Endothelial cell (in vitro differentiated cells): ENCODE data around the gene MESD. TPM values are rescaled to one million over a fixed set of nuclear protein-coding genes. Genes with fewer than 3 reads are reported as not detected.

Experiments used
- DNase-seq: peaks from one replicate; pipeline ENCODE4 v3.0.0; 2021; ENCODE audit warnings: low spot score
- H3K27ac Mint-ChIP-seq: one replicate; pipeline ENCODE4 v1.8.0; 2021; ENCODE audit warnings: mixed read lengths, inconsistent platforms; ENCODE audit not compliant: unreplicated experiment
- H3K27me3 Mint-ChIP-seq: one replicate; pipeline ENCODE4 v1.8.0; 2021; ENCODE audit warnings: mild to moderate bottlenecking, moderate library complexity, mixed read lengths, inconsistent platforms; ENCODE audit not compliant: unreplicated experiment
- H3K36me3 Mint-ChIP-seq: one replicate; pipeline ENCODE4 v1.8.0; 2021; ENCODE audit warnings: mild to moderate bottlenecking, low read depth, mixed read lengths, inconsistent platforms; ENCODE audit not compliant: unreplicated experiment
- H3K4me1 Mint-ChIP-seq: one replicate; pipeline ENCODE4 v1.8.0; 2021; ENCODE audit warnings: mild to moderate bottlenecking, mixed read lengths, inconsistent platforms; ENCODE audit not compliant: unreplicated experiment
- H3K4me3 Mint-ChIP-seq: one replicate; pipeline ENCODE4 v1.8.0; 2021; ENCODE audit warnings: mild to moderate bottlenecking, mixed read lengths, inconsistent platforms; ENCODE audit not compliant: unreplicated experiment
- H3K9me3 Mint-ChIP-seq: one replicate; pipeline ENCODE4 v1.8.0; 2021; ENCODE audit warnings: mixed read lengths, inconsistent platforms; ENCODE audit not compliant: unreplicated experiment
- CTCF ChIP-seq: fragments of 200-600 bp; sonication (generic); IDR thresholded peaks from one replicate; pipeline ENCODE4 v1.5.0; 2021; ENCODE audit warnings: antibody characterized with exemption; ENCODE audit not compliant: unreplicated experiment
- total RNA-seq: library from RNA; stranded (reverse); fragmentation: NEBNext Ultra II Directional; extraction: Animal tissue kit (Norgen Biotek cat#: 25700); gene quantifications from one replicate; pipeline ENCODE4 v1.2.1, GENCODE V29; 2021; ENCODE audit not compliant: unreplicated experiment

MESD gene
- total RNA-seq, 1 donor from 2014 or later, result 35.7 TPM

- Mint-ChIP-seq H3K27ac (no peak overlapping the region), H3K9me3 (no peaks in the 10 kb centered on the region), H3K4me3 (no peak overlapping the region), H3K4me1 (peaks cover 3% of the 10 kb centered on the region), H3K27me3 (peaks cover 4% of the 10 kb centered on the region), H3K36me3 (no peaks in the 10 kb centered on the region)
- TF ChIP-seq CTCF, result no peak
- DNase-seq, result no peak
These were observed 65.3 kb downstream of the MESD start for GRCh38 chr15:80924278-80924677.

DNA sequence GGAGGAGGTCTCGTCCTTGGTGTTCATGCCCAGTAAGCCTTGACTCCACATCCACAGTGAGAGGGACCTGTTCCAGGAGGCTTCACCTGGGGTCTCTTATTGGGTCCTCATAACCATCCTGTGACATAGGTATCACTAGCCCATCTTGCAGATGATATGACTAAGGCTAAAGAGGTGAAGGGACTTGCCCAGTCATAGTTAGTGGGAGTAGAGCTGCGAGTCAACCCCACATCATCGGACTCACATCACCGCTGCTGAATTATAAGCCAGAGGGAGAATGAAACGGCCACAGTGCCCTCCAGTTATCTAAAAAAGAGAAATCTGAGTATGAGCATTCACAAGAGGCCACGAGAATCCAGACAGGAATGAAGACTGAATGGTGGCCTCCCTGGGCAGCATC, 66.0 kb downstream of the MESD start:
- no peaks in the 10 kb centered on the region for H3K9me3 Mint-ChIP-seq
- peaks cover 4% of the 10 kb centered on the region for H3K27me3 Mint-ChIP-seq
- no peak for TF ChIP-seq CTCF
- H3K4me1 Mint-ChIP-seq, result peaks cover 3% of the 10 kb centered on the region
- no peaks in the 10 kb centered on the region for H3K36me3 Mint-ChIP-seq
- H3K27ac Mint-ChIP-seq, result no peak overlapping the region
- H3K4me3 Mint-ChIP-seq, result no peak overlapping the region
- DNase-seq, result no peak

DNA sequence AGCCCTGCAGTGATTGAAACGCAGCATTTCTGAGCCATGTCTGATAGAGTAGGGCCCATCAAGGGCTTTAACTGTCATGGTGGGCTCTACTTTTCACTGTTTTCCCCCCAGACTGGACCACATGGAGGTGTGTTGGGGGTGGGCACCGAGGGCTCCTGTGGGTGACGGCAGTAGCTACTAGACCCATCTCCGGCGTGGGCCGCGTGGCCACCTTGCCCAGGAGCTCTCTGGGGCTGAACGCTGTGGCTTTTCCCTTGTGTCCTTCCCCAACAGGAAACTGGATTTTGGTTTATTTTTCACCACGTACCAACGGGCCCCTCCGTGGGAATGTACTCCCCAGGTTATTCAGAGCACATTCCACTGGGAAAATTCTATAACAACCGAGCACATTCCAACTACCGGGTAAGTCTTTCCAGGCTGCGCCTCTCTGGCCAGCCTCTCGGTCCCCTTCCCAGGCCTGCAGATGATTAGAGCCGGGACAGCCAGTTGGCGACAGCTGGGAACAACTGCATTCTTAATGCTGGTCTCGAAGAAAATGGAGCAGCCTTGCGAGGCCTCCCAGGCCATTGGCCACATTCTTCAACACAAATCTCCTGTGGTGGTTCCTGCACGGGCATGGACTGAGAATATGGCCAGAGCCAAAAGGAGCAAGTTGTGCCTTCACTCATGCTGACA, 67.7 kb downstream of the MESD start:
- no peak for DNase-seq
- no peak overlapping the region for H3K4me3 Mint-ChIP-seq
- peaks cover 1% of the 10 kb centered on the region for H3K27me3 Mint-ChIP-seq
- H3K9me3 Mint-ChIP-seq, result no peaks in the 10 kb centered on the region
- no peak overlapping the region for H3K27ac Mint-ChIP-seq
- TF ChIP-seq CTCF, result no peak
- peaks cover 3% of the 10 kb centered on the region for H3K4me1 Mint-ChIP-seq
- H3K36me3 Mint-ChIP-seq, result no peaks in the 10 kb centered on the region

DNA sequence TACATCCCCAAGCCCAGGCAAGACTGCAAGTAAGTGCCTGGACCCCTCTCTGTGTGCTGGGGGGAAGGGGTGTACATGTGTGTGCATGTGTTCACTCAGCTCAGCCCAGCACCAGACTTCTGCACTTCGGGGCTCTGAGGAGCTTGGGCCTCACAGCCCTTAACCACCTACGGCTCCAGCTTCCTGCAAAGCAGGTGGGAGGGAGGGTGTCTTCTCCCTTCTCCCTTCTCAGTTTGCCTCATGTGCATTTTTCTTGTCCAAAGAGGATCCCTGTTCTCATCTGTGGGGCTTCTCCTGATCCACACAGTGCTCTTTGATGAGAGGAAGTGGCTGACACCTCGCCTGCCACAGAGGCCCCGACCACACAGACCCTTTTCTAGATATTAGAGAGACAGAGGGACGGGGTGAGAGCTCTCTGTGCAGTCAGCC, 69.3 kb downstream of the MESD start:
- no peak for DNase-seq
- Mint-ChIP-seq H3K27me3 (peaks cover 1% of the 10 kb centered on the region), H3K9me3 (no peaks in the 10 kb centered on the region), H3K27ac (no peak overlapping the region), H3K4me1 (peaks cover 3% of the 10 kb centered on the region), H3K36me3 (no peaks in the 10 kb centered on the region), H3K4me3 (no peak overlapping the region)
- no peak for TF ChIP-seq CTCF

- Mint-ChIP-seq H3K27me3 (peaks cover 1% of the 10 kb centered on the region), H3K36me3 (no peaks in the 10 kb centered on the region), H3K9me3 (no peaks in the 10 kb centered on the region), H3K4me1 (peaks cover 3% of the 10 kb centered on the region), H3K27ac (no peak overlapping the region), H3K4me3 (no peak overlapping the region)
- DNase-seq, result no peak
- no peak for TF ChIP-seq CTCF
These were observed 71.3 kb downstream of the MESD start for GRCh38 chr15:80918196-80918783.
